GM19328 (cell line): ENCODE measurements around the gene GPR137.
"Not testable (repeated sequence)": the region's sequence is repeated elsewhere in the genome, so short reads cannot be mapped to it uniquely, and the experiment has no call there.

Source experiments
- ATAC-seq: cut with Tn5 transposase; IDR thresholded peaks from one replicate; pipeline ENCODE4 v1.9.1; 2021; ENCODE audit warnings: mild to moderate bottlenecking, moderate library complexity; ENCODE audit not compliant: unreplicated experiment

Gene GPR137

GRCh38 chr11:64284962-64285884 lies at the start of gene GPR137:
Gene GPR137, plus strand, starts transcription at chr11:64285848. Its CDS starts 677 bp downstream, at chr11:64286525.
- ATAC-seq = peak; percentile 53

GRCh38 chr11:64237484-64237951 lies 48.1 kb upstream of the GPR137 start:
- ATAC-seq = no peak

GRCh38 chr11:64238076-64238475 lies 47.6 kb upstream of the GPR137 start:
- no peak for ATAC-seq

- ATAC-seq = no peak
Measured at GRCh38 chr11:64238999-64239398, 46.6 kb upstream of the GPR137 start.

GRCh38 chr11:64239662-64240434 lies 45.8 kb upstream of the GPR137 start:
- no peak for ATAC-seq

GRCh38 chr11:64240435-64241240 lies 45.0 kb upstream of the GPR137 start, which contains the start of gene FKBP2:
Gene FKBP2, plus strand, starts transcription at chr11:64241095. Its CDS starts 1,293 bp downstream, at chr11:64242388.
- peak; percentile 56 for ATAC-seq

- ATAC-seq = peak; percentile 74
Measured at GRCh38 chr11:64241241-64241490, 44.5 kb upstream of the GPR137 start.

GRCh38 chr11:64241491-64242374 lies 43.9 kb upstream of the GPR137 start:
- ATAC-seq = peak; percentile 2

GRCh38 chr11:64243236-64243854 lies 42.3 kb upstream of the GPR137 start:
- no peak for ATAC-seq

- ATAC-seq = no peak
Measured at GRCh38 chr11:64244107-64244506, 41.5 kb upstream of the GPR137 start.

- no peak for ATAC-seq
Measured at GRCh38 chr11:64244966-64245365, 40.7 kb upstream of the GPR137 start.

- no peak for ATAC-seq
Measured at GRCh38 chr11:64245401-64245796, 40.2 kb upstream of the GPR137 start.

- no peak for ATAC-seq
Measured at GRCh38 chr11:64245797-64246620, 39.6 kb upstream of the GPR137 start.

- ATAC-seq = not testable (repeated sequence)
Measured at GRCh38 chr11:64246621-64246870, 39.1 kb upstream of the GPR137 start.

- ATAC-seq = no peak
Measured at GRCh38 chr11:64246871-64247728, 38.5 kb upstream of the GPR137 start, which contains the start of gene PPP1R14B. Gene PPP1R14B, minus strand, starts transcription at chr11:64246943. Its CDS starts 270 bp downstream, at chr11:64246673.

- ATAC-seq = no peak
Measured at GRCh38 chr11:64247729-64248531, 37.7 kb upstream of the GPR137 start.

GRCh38 chr11:64248578-64248977 lies 37.1 kb upstream of the GPR137 start:
- no peak for ATAC-seq
